ENCODE data around the gene NKX1-1.

GRCh38 chr4:1393866-1394265 is 12.4 kb downstream of the NKX1-1 start:
- no peak for TF ChIP-seq CTCF (IDR thresholded peaks at IDR 0.05)
- TF ChIP-seq POLR2A (IDR thresholded peaks at IDR 0.05): no peak

Measured in testis (tissue), 2 donors.